Right renal pelvis (tissue), 4 donors: ENCODE results near the gene COA5. TPM values are rescaled to one million over a fixed set of nuclear protein-coding genes. Genes with fewer than 3 reads are reported as not detected.

Source experiments
- DNase-seq, 4 donors: peaks; one replicate each; pipeline ENCODE4 v3.0.0-alpha.2; 2013; ENCODE audit warnings: low read depth in 4 of 4, low spot score in 3 of 4, missing footprints in 1 of 4
- polyA plus RNA-seq, 4 donors: library from polyadenylated mRNA; unstranded; fragments of 120-200 nt; gene quantifications; one replicate each; pipeline ENCODE4 v1.2.1, GENCODE V29; 2013; ENCODE audit not compliant: insufficient read length in 4 of 4

Gene COA5, protein sequence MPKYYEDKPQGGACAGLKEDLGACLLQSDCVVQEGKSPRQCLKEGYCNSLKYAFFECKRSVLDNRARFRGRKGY
- 10 to 100 TPM; 72.9 to 88.0 (median 82.5) TPM for polyA plus RNA-seq

DNA sequence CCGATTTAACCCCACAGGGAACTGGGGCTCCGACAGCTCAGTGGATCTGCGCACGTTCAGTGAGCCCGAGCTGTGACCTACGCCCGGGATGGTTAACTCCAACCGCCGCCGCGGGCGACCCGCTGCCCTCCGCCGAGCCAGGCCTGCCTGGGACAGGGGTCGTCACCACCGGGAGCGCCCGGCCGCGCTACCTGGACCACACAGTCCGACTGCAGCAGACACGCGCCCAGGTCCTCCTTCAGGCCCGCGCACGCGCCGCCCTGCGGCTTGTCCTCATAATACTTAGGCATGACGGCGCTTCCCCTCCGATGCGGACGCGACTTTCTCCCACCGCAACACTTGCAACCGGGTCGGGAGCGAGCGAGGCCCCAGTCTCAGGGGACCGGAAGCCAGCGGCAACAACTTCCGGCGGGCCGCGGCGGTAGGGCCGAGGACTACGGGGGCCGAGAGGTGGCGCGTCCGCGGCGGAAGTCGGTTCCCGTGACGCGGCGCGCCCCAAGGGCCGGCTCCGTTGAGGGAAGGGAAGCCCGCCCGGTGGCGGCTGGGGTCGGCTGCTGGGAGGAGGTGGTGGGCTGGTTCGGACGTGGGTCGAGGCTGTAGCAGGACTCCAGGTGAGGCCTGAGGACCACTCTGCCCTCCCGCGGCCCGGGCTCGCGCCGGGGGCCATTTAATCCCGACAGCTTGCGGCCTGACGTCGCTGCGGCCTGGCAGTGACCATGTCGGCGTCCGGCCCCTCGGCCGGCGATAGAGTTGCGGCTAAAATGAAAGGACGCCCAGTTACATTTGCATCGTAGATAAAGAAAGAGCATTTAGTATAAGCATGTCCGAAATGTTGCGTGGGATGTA, at the start of gene COA5, which contains the start of gene UNC50:
Gene COA5, minus strand, starts transcription at position 397 of the 846 bp plus-strand sequence. Its CDS starts 107 bp downstream, at position 290.
Gene UNC50, plus strand, starts transcription at position 474 of the 846 bp plus-strand sequence. CDS start 1,171 bp downstream, outside the sequence.
- DNase-seq, result peak; percentile 82 to 88 (median 82)

DNA sequence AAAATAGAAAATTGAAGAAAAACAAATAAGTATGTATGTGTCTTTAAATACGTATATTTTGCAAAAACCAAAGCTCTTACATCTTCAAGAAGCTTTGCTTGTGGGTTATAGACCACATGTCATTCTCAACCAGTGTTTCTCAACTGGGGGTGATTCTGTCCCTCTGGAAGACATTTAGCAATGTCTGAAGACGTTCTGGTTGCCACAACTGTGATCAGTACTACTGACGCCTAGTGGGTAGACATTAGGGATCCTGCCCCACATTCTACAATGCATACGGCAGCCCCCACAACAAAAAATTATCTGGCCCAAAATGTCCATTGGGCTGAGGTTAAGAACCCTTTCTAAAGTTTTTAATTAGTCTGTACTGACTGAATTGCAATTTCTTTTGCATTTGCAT, 48.5 kb upstream of the COA5 start:
- DNase-seq, result no peak

DNA sequence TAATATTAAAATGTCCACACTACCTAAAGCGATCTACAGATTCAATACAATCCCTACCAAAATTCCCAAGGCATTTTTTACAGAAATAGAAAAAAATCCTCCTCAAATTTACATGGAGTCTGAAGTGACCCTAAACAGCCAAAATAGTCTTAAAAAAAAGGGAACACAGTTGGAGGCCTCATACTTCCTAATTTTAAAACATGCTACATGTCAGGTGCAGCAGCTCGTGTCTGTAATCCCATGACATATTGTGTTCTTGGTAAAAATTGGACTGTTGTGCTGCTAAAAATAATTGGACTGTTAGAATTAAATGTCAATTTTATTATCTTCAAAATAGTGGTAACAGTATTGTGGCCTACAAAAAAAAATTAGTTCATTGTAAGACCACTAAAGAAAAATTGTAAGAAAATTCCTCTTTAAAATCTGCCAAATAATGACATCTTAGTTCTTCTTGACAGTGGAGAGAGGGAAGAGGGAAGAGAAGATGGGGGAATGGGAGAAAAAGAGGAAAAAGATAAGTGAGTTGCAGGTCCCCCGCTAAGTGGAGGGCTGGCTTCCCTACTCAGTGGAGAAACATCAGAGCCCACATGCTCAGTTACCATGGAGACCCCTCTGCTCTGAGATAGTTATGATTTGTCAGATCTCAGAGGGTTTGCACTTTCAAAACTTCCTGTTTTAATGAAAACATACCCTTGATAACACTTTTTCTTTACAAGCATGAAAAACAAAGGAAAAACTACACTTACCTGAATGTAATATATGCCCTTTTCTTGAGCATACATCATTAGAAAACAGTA, 46.6 kb upstream of the COA5 start:
- DNase-seq, result no peak

DNA sequence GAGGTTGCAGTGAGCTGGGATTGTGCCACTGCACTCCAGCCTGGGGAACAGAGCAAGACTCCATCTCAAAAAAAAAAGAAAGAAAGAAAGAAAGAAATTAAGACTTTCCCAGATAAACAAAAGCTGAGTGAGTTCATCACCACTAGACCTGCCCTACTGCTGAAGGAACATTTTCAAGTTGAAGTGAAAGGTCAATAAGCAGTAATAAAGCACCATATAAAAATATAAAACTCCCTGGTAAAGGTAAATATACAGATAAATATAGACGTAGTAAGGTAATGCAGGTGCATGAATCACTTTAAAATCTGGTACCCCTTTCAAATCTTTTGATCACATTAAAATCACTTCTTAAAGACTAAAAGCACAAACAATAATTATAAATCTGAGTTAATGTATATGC, 42.7 kb upstream of the COA5 start:
- DNase-seq, result no peak

DNA sequence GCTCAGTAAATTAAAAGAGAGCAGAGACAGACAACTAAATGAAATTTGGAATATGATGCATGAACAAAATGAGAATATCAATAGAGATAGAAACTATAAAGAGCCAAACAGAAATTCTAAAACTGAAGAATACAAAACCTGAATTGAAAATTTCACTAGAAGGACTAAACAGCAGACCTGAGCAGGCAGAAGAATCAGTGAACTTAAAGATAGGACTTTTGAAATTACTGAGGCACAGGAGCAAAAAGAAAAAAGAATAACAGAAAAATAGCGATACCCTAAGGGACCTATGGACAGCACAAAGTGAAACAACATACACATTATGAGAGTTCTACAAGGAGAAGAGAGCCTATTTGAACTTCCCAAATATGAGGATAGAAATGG, 41.7 kb upstream of the COA5 start:
- DNase-seq, result no peak

DNA sequence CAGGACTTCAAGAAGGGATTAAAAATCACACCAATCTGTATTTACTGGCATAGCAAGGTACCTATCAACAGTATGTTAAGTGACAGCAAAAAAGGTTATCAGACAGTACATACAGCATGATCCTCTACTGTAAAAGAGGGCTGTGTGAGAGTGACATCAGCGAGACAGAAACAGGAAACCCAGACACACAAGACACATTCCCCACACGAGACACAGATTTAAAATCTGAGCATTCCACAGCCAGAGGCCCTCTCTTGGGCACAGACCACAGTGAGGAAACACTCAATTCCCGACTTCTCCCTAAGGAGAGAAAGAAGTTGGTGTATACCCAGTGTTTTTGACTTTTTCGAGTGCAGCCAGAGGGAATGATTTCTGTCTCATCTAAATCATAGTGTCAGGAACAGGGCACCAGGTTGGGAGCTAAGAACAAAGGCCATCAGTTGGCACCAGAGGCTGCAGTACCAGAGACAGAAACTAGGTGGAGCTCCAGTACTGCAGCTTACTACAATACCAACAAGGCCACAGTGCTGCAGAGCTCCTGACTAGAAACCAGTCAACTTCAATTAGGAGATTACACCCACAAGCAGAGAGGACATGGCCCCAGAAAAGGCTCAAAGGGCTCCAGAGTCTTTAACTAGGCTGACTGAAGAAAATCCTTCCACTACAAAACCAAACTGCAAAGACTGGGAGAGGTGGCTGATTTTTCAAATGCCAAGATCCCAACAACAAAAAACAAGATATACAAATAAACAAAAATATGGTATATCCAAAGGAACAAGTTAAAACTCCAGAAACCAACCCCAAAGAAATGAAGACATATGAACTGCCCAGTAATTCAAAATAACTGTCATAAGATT, 41.1 kb upstream of the COA5 start:
- peak; percentile 74 to 77 (median 76) for DNase-seq

DNA sequence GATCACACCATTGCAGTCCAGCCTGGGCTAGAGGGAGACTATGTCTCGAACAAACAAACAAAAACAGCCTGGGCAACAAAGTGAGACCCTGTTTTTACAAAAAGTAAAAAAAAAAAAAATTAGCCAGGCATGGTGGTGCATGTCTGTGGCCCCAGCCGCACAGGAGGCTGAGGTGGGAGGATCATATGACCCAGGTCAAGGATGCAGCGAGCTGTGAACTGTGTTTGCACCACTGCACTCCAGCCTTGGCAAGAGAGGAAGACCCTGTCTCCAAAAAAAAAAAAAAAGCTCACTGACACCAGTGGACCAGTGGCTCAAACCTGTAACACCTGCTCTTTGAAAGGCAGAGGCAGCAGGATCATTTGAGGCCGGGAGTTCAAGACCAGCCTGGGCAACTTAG, 40.1 kb upstream of the COA5 start:
- no peak for DNase-seq

DNA sequence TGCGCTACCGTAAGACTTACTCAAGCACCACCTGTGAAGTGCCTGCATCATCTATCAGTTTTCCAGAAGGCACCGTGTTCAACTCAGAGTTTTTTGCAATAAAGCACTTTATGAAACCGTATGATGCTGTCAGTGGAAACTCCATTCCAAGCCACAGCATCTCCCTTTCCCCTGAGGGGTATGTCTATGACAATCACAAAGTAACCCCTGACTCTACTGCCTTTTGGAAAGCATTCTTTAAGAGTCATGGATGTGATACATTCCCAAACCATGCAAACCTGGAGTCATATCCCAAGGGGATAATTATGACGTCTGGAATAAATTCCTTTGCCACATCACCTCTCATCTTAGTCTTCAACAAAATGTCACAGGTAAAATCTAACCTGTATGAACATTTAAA, 39.3 kb upstream of the COA5 start:
- no peak for DNase-seq

DNA sequence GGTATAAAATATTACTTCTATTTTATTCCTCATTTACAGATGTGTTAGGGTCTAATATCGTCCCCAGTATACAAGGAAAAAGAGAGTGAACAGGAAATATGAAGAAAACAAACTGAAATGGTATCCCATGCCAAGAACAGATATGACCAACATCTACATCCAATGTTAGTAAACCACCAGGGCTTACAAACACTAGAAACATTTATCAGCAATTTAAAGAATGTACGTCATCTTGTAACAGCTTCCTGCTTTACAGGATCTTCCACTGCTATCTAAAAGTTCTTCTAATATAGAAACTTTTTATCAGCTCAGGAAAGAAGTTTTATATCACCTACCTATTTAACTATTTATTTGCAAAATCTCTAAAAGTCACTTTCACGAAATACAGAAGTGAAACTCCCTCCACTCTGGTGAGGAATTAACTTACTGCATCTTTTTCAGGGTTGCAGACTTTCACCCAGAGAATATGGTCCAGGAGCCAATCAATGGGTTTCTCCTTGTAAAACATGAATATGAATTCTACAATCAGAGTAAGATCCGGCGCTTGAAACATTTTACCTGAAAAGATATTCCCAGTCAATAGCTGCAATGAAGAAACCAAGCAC, 35.3 kb upstream of the COA5 start:
- DNase-seq, result no peak

DNA sequence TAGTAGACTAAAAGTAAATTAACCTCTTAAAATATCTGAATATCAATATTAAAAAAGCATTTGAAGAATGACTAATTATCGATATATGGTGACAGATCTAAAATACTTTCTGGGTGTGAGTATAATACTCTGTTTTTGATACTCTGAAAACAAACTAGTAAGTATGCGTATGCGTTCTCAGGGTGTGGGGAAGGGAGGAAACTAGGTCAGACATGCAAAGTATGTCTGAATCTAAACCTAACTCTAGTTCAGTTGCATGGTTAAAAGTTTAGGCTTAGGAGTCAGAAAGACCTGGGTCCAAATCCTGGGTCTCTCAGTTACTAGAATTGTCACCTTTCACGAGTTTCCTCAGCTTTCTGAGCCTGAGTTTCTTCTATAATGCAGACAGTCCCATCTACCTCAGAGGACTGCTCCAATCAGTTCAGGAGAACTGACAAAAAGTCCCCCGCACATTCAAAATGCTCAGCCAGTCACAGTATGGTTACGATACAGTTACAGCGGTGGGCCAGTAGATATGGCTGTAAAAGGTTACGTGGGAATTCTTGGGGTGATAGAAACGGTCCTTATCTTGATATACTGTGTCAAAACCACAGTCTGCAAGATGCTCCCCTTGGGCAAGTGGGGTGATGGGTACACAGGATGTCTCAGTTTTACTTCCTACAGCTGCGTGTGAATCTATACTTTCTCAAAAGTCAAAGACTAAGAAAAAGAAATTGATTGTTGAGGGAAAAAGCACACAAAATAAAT, 29.3 kb upstream of the COA5 start:
- no peak for DNase-seq

DNA sequence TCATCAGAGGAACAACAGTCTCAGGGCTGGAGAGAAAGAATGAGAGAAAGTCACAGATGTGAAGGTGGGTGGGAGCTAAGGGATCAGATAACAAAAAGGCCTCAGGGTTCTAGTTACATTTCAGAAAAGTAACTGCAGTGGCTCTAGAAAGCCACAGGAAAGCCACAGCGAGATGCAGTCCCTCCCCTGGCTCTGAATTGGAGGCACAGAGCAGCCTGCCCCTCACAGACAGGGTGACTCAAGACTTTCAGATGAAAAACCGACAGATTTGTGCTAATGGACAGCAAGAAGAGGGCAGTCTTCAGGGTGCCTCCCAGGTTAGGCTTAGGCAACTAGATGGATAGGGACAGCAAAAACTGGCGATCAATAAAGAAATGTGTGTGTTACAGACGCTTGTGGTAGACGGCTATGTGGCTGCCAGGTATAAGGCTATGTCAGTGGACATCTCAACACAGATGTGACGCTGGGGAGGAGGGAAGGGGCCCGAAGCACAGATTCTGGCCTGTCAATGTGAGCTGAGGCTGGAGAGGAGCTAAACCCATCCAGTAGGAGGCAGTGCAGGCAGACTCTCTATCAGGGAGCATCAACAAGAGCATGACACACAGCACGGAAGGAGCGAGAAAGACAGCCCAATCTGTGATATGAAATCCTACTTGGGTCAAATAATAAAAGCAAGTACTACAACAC, 26.2 kb upstream of the COA5 start:
- no peak for DNase-seq

DNA sequence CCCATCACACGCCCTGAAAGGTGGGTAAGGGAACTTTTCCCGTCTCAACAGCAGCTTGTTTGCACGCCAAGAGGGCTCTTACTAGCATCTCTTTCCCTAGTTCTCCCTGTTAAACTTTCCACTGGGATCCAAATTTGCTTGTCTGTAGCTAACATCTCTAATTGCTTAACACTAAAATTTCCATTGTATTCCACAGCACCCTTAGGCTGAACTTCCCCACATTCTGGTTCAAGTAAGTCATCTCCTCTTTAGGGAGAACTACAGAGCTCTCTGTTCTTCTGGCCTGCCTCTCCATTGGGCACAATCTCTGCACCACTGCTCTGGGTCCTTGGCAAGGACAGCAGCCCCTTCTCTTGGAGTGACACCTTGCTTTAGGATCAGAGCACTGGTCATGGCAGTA, 24.0 kb upstream of the COA5 start:
- no peak for DNase-seq

DNA sequence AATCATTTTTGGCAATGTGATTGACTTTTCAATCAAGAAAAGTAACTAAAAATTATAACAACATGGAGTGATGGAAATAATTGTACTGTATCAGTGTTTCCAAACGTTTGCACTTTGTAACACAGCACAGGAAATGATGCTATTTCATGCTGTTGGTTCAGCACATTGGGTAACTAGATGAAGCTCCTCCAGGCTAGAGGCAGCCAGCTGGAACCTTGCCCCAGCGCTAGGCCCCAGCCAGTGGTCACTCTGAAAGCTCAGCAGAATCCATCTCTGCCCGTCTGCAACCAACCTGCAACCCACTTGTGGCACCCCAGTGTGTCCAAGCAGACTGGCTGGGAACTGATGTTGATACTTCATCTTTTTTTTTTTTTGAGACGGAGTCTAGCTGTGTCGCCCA, 15.3 kb upstream of the COA5 start:
- DNase-seq, result no peak

DNA sequence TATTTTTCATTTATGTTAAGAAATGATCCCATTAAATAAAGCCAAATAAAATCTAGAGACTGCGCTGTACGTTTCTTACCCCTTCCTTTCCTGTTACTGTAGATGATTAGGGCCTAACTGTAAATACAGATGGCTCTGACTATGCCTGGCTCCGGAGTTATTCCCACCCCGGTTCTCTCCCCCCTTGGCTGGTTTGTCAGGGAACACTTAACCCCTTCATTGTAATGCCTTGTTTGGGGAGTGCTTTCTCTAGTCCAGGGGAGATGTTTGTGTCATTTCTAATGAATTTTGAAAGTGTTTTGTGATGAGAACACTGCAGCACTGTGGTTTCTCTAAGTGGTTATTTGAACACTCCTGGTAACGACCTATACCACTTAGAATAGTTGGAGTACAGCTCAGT, 8.8 kb upstream of the COA5 start:
- DNase-seq, result no peak

DNA sequence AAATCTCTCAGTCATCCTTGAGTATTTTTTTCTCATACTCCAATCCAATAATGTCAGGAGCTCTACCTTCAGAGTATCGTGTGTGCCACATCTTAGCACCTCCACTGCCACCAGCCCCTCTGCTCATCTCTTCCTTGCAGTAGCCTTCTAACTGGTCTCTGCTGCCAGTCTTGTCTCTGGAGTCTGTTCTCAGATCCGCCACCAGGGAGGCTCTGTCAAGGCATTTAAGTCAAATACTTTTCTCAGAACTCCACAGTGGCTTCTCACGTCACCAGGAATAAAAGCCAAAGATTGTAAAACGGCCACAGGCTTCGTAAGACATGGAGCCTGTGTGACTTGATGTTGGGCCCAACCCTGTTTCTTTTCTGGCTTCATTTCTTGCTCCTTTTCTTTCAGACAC, 7.2 kb upstream of the COA5 start:
- no peak for DNase-seq

DNA sequence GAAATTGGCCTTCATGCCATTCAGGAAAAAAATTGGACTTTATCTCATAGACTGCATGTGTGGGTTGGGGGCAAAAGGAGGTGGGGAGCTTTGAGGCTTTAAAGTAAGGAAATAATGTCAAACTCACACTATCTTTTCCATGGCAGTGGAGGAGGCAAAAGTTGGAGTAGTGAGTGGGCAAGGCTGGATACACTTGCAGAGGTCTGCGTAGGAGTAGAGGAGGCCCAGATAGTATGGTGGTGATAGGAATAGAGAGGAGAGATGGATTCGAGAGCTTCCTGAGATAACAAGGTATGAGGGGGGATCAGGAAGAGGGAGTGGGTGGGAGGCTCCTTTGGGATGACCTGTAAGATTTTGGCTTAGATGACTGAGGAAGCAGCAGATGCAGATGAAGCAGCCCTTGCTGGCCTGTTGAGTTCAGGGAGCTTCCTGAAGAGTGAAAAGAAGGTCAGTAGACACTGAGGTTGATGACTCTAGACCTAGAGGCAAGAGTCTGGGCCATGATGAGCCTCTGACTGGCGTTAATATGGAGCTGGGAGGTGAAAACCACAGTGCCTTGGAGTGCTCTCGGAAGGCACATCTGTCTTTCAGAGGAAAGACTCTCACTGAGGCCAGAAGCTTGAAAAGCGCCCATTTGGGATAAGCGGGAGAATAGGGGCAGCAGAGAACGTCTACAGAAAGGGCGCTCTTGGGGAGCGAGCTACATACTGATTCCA, 5.9 kb upstream of the COA5 start:
- no peak for DNase-seq

DNA sequence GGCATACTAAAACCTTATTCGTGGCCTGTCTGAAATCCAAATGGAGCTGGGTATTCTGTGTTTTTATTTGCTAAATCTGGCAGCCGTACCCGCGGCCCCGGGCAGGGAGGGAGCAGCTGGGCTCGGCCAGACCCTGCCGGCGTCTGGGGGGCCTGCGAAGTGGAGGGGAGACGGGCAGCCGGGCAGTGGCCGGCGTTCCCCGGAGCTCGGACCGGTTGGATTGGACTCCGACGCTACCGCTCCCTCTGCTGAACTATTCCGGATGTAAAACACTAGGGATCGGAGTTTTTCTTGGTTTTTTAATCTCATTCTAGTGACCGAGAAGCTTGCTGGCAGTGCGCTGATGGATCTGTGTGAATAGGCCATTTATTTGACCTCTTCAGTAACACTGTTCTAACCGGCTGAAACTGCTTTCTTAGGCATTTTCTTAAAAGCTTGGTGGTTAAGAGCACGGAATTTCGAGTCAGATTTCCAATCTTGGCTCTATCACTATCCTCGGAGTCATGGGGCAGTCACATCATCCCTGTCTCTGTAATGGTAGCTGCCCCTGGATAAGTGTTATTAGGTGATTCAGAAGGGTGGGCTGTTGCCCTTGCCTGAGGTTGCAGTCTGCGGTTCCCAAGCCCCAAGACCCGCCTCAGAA, 771 bp upstream of the COA5 start:
- DNase-seq, result peak in 2 of 4 donors; percentile 7 to 16

DNA sequence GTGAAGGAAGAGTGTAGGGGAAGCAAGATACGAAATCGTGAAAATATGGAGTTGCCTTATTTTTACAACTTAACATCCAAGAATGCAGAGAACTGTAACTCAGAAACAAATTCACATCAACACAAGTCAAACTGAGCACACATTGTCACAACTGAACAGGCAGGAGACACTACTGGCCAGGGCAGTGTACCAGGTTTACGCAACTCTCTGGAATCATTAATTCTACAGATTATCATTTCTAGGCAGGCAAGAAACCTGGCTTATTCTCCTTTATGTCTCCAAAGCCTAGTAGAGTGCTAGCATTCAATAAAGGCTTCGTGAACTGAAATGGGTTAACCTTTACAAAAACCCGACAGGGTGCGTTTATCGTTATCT, 584 bp downstream of the COA5 start:
- DNase-seq, result no peak
